Measurements from ENCODE around the gene OLFM4.

DNA sequence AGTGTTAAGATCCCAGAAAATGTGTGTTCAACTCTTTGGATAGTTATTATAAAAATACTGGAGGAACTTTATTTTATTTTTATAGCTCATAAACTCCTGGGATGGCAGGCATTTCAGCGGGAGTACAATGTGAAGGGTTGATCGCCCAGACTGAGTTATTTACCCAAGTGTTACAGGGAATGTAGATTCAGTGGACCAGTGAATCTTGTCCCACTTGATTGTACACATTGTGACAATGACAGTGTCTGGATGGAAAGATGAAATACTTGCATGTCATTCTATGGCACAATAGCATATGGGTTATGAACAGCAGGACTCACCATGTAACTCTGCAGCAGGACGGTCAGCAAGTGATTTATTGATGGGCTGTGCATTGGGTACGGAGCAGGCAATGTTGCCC lies 20.3 kb downstream of the OLFM4 start:
- TF ChIP-seq, protein P1, sequence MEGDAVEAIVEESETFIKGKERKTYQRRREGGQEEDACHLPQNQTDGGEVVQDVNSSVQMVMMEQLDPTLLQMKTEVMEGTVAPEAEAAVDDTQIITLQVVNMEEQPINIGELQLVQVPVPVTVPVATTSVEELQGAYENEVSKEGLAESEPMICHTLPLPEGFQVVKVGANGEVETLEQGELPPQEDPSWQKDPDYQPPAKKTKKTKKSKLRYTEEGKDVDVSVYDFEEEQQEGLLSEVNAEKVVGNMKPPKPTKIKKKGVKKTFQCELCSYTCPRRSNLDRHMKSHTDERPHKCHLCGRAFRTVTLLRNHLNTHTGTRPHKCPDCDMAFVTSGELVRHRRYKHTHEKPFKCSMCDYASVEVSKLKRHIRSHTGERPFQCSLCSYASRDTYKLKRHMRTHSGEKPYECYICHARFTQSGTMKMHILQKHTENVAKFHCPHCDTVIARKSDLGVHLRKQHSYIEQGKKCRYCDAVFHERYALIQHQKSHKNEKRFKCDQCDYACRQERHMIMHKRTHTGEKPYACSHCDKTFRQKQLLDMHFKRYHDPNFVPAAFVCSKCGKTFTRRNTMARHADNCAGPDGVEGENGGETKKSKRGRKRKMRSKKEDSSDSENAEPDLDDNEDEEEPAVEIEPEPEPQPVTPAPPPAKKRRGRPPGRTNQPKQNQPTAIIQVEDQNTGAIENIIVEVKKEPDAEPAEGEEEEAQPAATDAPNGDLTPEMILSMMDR (IDR thresholded peaks at IDR 0.05): no peak
- no peak for TF ChIP-seq POLR2A (IDR thresholded peaks at IDR 0.05)

Data from thyroid gland (tissue), 4 donors.